HEK293T (cell line): ENCODE measurements around the gene PID1.

Source experiments
- FOXM1 ChIP-seq: fragments of 450-650 bp; IDR thresholded peaks from 2 replicates; pipeline ENCODE4 v1.6.1; 2017; ENCODE audit warnings: mild to moderate bottlenecking, borderline replicate concordance
- LEF1 ChIP-seq: fragments of 450-650 bp; IDR thresholded peaks from 2 replicates; pipeline ENCODE4 v1.6.1; 2017; ENCODE audit warnings: mild to moderate bottlenecking, borderline replicate concordance

- no peak for TF ChIP-seq LEF1
- TF ChIP-seq FOXM1 = no peak
These were observed 204.9 kb downstream of the PID1 start for GRCh38 chr2:229066121-229066715.
